ENCODE results near the gene DPH3. TPM values are rescaled to one million over a fixed set of nuclear protein-coding genes. Genes with fewer than 3 reads are reported as not detected.

Gene DPH3
- total and polyA plus RNA-seq, 4 donors = 11.7 to 22.0 (median 16.3) TPM

DNA sequence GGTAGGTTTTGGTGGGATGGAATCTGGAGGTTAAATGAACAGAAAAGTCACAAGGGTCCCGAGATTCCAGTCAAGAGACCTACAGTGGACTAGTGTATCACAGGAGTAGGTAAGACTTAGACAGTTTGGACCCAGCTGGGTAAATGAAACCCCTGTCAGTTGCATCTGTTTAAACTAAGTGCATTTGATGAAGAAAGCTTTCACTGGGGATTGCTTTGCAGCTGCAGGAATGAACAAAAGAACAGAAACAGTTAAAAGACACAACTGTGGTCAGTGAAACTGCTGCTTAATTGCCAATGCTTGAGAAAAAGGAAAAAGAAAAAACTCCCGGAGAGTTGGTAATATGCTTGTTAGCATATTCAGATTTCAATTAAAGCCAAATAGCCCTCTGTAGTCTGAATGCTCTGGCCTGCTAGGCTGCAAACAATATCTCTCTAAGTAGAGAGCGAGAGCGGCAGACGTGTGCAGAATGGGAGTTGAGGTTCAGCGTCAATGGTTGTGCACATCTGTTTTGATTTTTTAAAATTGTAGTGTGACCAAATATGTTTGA is 37.4 kb upstream of the DPH3 start:
- no peak overlapping the region for H3K4me3 ChIP-seq
- peaks cover 0 to 10% (median 5%) of the 10 kb centered on the region in 4 donors for H3K36me3 ChIP-seq (ENCODE audit: control insufficient read depth in 4 of 4, insufficient read depth in 4 of 4, low read length in 4 of 4)
- H3K27me3 ChIP-seq (ENCODE audit: control insufficient read depth in 3 of 3, insufficient read depth in 3 of 3, low read length in 2 of 3) = no peaks in the 10 kb centered on the region
- peak overlapping the region in 1 of 2 donors; percentile 26 for H3K27ac ChIP-seq (ENCODE audit: low read depth in 1 of 2, low read length in 1 of 2)
- no peaks in the 10 kb centered on the region for H3K9me3 ChIP-seq (ENCODE audit: control insufficient read depth in 4 of 4, insufficient read depth in 3 of 4, low read length in 3 of 4)
- no peak overlapping the region for H3K9ac ChIP-seq (ENCODE audit: insufficient read depth in 1 of 2, low read length in 2 of 2)
- DNase-seq (no peak), ATAC-seq (ENCODE audit: insufficient read depth, low FRiP score) (no peak)
- H3K4me1 ChIP-seq (ENCODE audit: control insufficient read depth in 5 of 5, insufficient read depth in 5 of 5, low read length in 5 of 5) = peaks cover 3 to 23% (median 9%) of the 10 kb centered on the region in 5 donors
- 68 to 78% methylated on average over 6 of the region's 6 CpGs for WGBS, 2 donors
- TF ChIP-seq, protein P1, sequence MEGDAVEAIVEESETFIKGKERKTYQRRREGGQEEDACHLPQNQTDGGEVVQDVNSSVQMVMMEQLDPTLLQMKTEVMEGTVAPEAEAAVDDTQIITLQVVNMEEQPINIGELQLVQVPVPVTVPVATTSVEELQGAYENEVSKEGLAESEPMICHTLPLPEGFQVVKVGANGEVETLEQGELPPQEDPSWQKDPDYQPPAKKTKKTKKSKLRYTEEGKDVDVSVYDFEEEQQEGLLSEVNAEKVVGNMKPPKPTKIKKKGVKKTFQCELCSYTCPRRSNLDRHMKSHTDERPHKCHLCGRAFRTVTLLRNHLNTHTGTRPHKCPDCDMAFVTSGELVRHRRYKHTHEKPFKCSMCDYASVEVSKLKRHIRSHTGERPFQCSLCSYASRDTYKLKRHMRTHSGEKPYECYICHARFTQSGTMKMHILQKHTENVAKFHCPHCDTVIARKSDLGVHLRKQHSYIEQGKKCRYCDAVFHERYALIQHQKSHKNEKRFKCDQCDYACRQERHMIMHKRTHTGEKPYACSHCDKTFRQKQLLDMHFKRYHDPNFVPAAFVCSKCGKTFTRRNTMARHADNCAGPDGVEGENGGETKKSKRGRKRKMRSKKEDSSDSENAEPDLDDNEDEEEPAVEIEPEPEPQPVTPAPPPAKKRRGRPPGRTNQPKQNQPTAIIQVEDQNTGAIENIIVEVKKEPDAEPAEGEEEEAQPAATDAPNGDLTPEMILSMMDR (IDR thresholded peaks at IDR 0.05; ENCODE audit: control extremely low read depth, extremely low read depth) = no peak

DNA sequence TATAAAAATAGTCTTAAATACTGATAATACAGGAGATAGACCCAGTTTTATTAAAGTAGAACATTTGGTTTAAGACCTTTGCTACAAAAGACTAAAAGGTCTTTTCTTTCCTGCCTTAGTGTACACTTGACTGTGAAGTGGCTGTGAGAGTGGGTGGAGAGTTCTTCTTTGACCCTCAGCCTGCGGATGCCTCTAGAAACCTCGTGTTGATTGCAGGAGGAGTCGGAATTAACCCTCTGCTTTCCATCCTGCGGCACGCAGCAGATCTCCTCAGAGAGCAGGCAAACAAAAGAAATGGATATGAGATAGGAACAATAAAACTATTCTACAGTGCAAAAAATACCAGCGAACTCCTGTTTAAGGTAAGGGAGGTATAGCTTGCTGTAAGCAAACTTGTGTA is 36.8 kb upstream of the DPH3 start:
- peak; percentile 46 to 72 (median 47) for DNase-seq
- H3K36me3 ChIP-seq (ENCODE audit: control insufficient read depth in 4 of 4, insufficient read depth in 4 of 4, low read length in 4 of 4) = peaks cover 0 to 10% (median 6%) of the 10 kb centered on the region in 4 donors

DNA sequence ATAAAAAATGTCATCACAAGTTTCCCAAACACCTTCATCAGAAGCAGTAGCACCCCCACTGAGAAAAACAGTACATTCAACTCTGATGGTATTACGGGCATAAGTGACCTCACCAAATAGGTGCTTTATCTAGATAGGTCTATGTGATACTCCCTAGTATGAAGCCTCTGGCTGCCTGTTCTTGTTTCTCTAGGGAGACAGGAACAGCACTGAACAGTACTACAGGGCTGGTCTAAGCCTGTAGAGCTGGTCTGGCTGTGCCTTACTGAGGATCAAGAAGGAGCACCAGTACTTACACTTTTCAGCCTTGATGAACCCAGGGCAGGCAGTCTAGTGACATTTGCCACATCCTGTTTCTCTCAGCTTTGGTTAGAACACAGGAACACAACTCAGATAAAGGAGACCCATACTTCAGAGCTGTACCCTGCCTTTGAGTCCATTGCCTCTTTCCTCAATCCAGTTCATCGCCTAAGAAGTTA is 36.2 kb upstream of the DPH3 start:
- Histone ChIP-seq H3K9ac (ENCODE audit: insufficient read depth in 1 of 2, low read length in 2 of 2) (no peak overlapping the region), H3K27me3 (ENCODE audit: control insufficient read depth in 3 of 3, insufficient read depth in 3 of 3, low read length in 2 of 3) (no peaks in the 10 kb centered on the region), H3K4me3 (no peak overlapping the region), H3K4me1 (ENCODE audit: control insufficient read depth in 5 of 5, insufficient read depth in 5 of 5, low read length in 5 of 5) (peaks cover 3 to 23% (median 9%) of the 10 kb centered on the region in 5 donors), H3K9me3 (ENCODE audit: control insufficient read depth in 4 of 4, insufficient read depth in 3 of 4, low read length in 3 of 4) (no peaks in the 10 kb centered on the region), H3K27ac (ENCODE audit: low read depth in 1 of 2, low read length in 1 of 2) (peak overlapping the region in 1 of 2 donors; percentile 30), H3K36me3 (ENCODE audit: control insufficient read depth in 4 of 4, insufficient read depth in 4 of 4, low read length in 4 of 4) (peaks cover 0 to 10% (median 6%) of the 10 kb centered on the region in 4 donors)
- TF ChIP-seq, protein P1 (IDR thresholded peaks at IDR 0.05; ENCODE audit: control extremely low read depth, extremely low read depth) = no peak
- WGBS, 2 donors = 63 to 79% methylated on average over 2 of the region's 2 CpGs
- DNase-seq (no peak), ATAC-seq (ENCODE audit: insufficient read depth, low FRiP score) (no peak)

More for the DNA sequence above, 36.8 kb upstream of the DPH3 start:
- no peak for ATAC-seq (ENCODE audit: insufficient read depth, low FRiP score)
- TF ChIP-seq, protein P1 (IDR thresholded peaks at IDR 0.05; ENCODE audit: control extremely low read depth, extremely low read depth) = no peak
- Histone ChIP-seq H3K27ac (ENCODE audit: low read depth in 1 of 2, low read length in 1 of 2) (no peak overlapping the region), H3K4me3 (no peak overlapping the region), H3K27me3 (ENCODE audit: control insufficient read depth in 3 of 3, insufficient read depth in 3 of 3, low read length in 2 of 3) (no peaks in the 10 kb centered on the region), H3K9ac (ENCODE audit: insufficient read depth in 1 of 2, low read length in 2 of 2) (no peak overlapping the region), H3K9me3 (ENCODE audit: control insufficient read depth in 4 of 4, insufficient read depth in 3 of 4, low read length in 3 of 4) (no peaks in the 10 kb centered on the region), H3K4me1 (ENCODE audit: control insufficient read depth in 5 of 5, insufficient read depth in 5 of 5, low read length in 5 of 5) (peaks cover 3 to 23% (median 9%) of the 10 kb centered on the region in 5 donors)
- 45 to 66% methylated on average over 6 of the region's 6 CpGs for WGBS, 2 donors
